Measurements from ENCODE around the gene SUPT4H1. TPM values are rescaled to one million over a fixed set of nuclear protein-coding genes. Genes with fewer than 3 reads are reported as not detected.

SUPT4H1 gene
- total RNA-seq, 1 experiment from 2014 or later = 74.8 TPM

DNA sequence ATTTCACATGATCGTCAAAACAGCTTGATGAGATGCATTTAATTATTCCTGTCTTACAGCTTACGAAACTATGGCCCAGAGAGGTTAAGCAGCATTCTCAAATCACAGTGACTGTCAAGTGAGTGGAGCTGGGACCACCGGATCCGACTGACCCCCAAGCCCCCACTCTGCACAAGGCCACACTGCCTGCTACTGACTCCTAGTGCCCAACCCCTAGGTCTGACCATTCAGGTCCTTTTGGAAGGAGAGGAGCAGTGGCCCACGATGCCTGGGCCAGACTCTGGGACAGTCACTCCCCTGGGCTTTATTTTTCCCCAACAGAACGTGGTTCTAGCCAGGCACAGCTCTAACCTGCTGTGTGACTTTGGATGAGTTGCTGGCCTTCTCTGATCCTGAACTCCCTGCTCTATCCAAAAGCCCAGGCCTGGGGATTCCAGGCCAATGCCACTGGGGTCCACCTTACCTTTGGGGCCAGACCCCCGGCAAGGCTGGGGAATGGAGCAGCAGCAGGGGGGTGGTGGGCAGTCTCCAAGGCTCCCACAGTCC, 33.3 kb downstream of the SUPT4H1 start:
- no peak for DNase-seq
- Histone ChIP-seq H3K27me3 (ENCODE audit: insufficient read depth, low read depth) (peaks cover 63% of the 10 kb centered on the region), H3K4me3 (no peak overlapping the region), H3K4me2 (no peak overlapping the region), H3K27ac (no peak overlapping the region), H2AFZ (no peak overlapping the region), H4K20me1 (ENCODE audit: insufficient read depth) (no peaks in the 10 kb centered on the region), H3K4me1 (replicated peaks; ENCODE audit: insufficient read depth) (no peaks in the 10 kb centered on the region), H3K36me3 (ENCODE audit: low read depth) (no peaks in the 10 kb centered on the region), H3F3A (ENCODE audit: insufficient read depth, low read depth) (no peaks in the 10 kb centered on the region), H3K9me2 (ENCODE audit: insufficient read depth) (no peaks in the 10 kb centered on the region), H3K9me3 (ENCODE audit: insufficient read depth, low read depth) (no peaks in the 10 kb centered on the region), H3K79me2 (ENCODE audit: low read depth) (no peaks in the 10 kb centered on the region)
- POLR2A ChIA-PET (ENCODE audit: unreplicated experiment) = no interaction called here
- CTCF ChIA-PET = no interaction called here
- no TSS peak for BruUV-seq (replicated peaks)
- intact Hi-C loops (cut with micrococcal nuclease; ENCODE audit: unreplicated experiment) = loop anchor here (10.0 kb wide), 1 partner anchor 686 kb away; no protein-coding TSS in a partner anchor
- no peak for TF ChIP-seq EZH2 (IDR thresholded peaks at IDR 0.05; ENCODE audit: low read depth)
- TF ChIP-seq, protein P1, sequence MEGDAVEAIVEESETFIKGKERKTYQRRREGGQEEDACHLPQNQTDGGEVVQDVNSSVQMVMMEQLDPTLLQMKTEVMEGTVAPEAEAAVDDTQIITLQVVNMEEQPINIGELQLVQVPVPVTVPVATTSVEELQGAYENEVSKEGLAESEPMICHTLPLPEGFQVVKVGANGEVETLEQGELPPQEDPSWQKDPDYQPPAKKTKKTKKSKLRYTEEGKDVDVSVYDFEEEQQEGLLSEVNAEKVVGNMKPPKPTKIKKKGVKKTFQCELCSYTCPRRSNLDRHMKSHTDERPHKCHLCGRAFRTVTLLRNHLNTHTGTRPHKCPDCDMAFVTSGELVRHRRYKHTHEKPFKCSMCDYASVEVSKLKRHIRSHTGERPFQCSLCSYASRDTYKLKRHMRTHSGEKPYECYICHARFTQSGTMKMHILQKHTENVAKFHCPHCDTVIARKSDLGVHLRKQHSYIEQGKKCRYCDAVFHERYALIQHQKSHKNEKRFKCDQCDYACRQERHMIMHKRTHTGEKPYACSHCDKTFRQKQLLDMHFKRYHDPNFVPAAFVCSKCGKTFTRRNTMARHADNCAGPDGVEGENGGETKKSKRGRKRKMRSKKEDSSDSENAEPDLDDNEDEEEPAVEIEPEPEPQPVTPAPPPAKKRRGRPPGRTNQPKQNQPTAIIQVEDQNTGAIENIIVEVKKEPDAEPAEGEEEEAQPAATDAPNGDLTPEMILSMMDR (conservative IDR thresholded peaks at IDR 0.05) = no peak

DNA sequence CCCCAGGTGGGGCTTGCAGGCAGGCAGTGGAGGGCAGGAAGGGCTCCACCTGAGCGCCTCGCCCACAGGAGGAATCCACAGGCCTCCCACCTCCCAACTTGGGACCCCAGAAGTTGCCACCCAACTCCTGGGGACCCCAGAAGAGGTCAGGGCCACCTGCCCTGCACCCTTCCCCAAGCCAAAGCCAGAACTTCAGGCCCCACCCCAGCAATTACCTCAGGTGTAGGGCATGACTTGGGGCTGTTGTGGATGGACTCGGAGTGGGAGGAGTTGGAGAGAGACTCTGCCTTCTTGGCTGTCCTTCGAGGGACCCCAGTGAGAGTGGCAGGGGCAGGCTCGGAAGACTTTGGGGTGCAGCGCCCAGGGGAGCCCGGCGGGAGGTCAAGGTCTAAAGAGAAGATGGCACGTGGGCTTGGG, 33.9 kb downstream of the SUPT4H1 start:
- no peaks in the 10 kb centered on the region for H3F3A ChIP-seq (ENCODE audit: insufficient read depth, low read depth)
- no peaks in the 10 kb centered on the region for H3K36me3 ChIP-seq (ENCODE audit: low read depth)
- no peaks in the 10 kb centered on the region for H3K9me2 ChIP-seq (ENCODE audit: insufficient read depth)
- no peaks in the 10 kb centered on the region for H3K4me1 ChIP-seq (replicated peaks; ENCODE audit: insufficient read depth)
- no peak for DNase-seq
- H3K79me2 ChIP-seq (ENCODE audit: low read depth) = no peaks in the 10 kb centered on the region
- no peak overlapping the region for H3K4me3 ChIP-seq
- POLR2A ChIA-PET (ENCODE audit: unreplicated experiment) = no interaction called here
- CTCF ChIA-PET = interaction anchor here (0.5 to 1.7 kb wide), 5 partner anchors 82 to 312 kb away, joined by 3 to 28 read pairs (median 5); partner anchors contain the start of gene RNF43
- intact Hi-C loops (cut with micrococcal nuclease; ENCODE audit: unreplicated experiment) = loop anchor here (10.0 kb wide), 1 partner anchor 687 kb away; no protein-coding TSS in a partner anchor
- TF ChIP-seq EZH2 (IDR thresholded peaks at IDR 0.05; ENCODE audit: low read depth) = no peak
- TF ChIP-seq, protein P1 (conservative IDR thresholded peaks at IDR 0.05) = no peak
- no peak overlapping the region for H2AFZ ChIP-seq
- BruUV-seq (replicated peaks) = no TSS peak
- no peak overlapping the region for H3K4me2 ChIP-seq
- H3K9me3 ChIP-seq (ENCODE audit: insufficient read depth, low read depth) = no peaks in the 10 kb centered on the region
- no peaks in the 10 kb centered on the region for H4K20me1 ChIP-seq (ENCODE audit: insufficient read depth)
- peaks cover 62% of the 10 kb centered on the region for H3K27me3 ChIP-seq (ENCODE audit: insufficient read depth, low read depth)
- H3K27ac ChIP-seq = no peak overlapping the region

DNA sequence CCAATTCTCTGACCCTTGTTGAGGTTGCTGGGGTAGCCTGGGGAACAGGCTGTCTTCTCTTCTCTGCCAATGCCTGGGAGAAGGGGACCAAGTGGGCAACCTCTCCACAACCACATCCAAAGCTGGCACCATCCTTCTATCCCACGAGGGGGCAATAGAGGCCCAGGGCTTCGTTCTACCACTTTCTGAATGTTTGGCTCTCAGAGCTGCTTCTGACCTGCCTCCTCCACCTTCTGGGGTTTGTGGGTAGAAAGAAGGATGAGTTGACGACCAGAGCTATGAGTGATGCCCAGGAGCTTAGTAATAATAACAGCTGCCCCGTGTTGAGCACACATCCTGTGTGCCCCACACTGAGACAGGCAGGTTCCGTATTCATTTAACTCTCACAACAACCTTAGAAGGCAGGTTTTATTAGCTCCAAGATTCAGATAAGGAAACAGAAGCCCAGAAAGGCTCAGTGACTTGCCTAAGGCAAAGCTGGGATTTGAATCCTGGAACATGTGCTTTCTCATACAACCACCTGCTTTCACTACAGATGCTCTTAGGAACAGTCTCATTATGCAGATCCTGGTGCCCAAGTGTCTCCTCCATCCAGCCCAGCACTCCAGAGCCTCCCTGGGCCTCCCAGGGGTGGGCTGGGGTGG, 34.5 kb downstream of the SUPT4H1 start:
- Histone ChIP-seq H4K20me1 (ENCODE audit: insufficient read depth) (no peaks in the 10 kb centered on the region), H3K27me3 (ENCODE audit: insufficient read depth, low read depth) (peaks cover 60% of the 10 kb centered on the region; the same call in 1 of the 2 replicates), H3F3A (ENCODE audit: insufficient read depth, low read depth) (no peaks in the 10 kb centered on the region), H3K27ac (no peak overlapping the region), H3K9me3 (ENCODE audit: insufficient read depth, low read depth) (no peaks in the 10 kb centered on the region), H3K36me3 (ENCODE audit: low read depth) (no peaks in the 10 kb centered on the region), H2AFZ (no peak overlapping the region), H3K9me2 (ENCODE audit: insufficient read depth) (no peaks in the 10 kb centered on the region), H3K4me2 (no peak overlapping the region), H3K4me3 (no peak overlapping the region), H3K4me1 (replicated peaks; ENCODE audit: insufficient read depth) (no peaks in the 10 kb centered on the region), H3K79me2 (ENCODE audit: low read depth) (no peaks in the 10 kb centered on the region)
- TF ChIP-seq, protein P1 (conservative IDR thresholded peaks at IDR 0.05) = peak; percentile 88
- TF ChIP-seq EZH2 (IDR thresholded peaks at IDR 0.05; ENCODE audit: low read depth) = no peak
- intact Hi-C loops (cut with micrococcal nuclease; ENCODE audit: unreplicated experiment) = loop anchor here (1.0 to 10.0 kb wide), 3 partner anchors 100 to 687 kb away; partner anchors contain the start of gene RNF43
- ChIA-PET POLR2A (ENCODE audit: unreplicated experiment) (no interaction called here), CTCF (interaction anchor here (0.5 to 1.7 kb wide), 7 partner anchors 83 to 362 kb away, joined by 3 to 28 read pairs (median 5); partner anchors contain the start of genes CUEDC1 and RNF43)
- peak; percentile 58 to 71 for DNase-seq
- BruUV-seq (replicated peaks) = no TSS peak
